ENCODE results near the gene ATAD2B.

GRCh38 chr2:23803264-23803964 lies 123.5 kb downstream of the ATAD2B start:
- no peak for TF ChIP-seq CTCF (IDR thresholded peaks at IDR 0.05)
- TF ChIP-seq ZFX (IDR thresholded peaks at IDR 0.05; ENCODE audit: borderline replicate concordance), result no peak
